Measurements from ENCODE around the gene PAK4. TPM values are rescaled to one million over a fixed set of nuclear protein-coding genes. Genes with fewer than 3 reads are reported as not detected.
"Not testable (repeated sequence)": the region's sequence is repeated elsewhere in the genome, so short reads cannot be mapped to it uniquely, and the experiment has no call there.

PAK4 gene
- total and polyA plus RNA-seq, 8 donors: 19.4 to 38.4 (median 29.4) TPM

DNA sequence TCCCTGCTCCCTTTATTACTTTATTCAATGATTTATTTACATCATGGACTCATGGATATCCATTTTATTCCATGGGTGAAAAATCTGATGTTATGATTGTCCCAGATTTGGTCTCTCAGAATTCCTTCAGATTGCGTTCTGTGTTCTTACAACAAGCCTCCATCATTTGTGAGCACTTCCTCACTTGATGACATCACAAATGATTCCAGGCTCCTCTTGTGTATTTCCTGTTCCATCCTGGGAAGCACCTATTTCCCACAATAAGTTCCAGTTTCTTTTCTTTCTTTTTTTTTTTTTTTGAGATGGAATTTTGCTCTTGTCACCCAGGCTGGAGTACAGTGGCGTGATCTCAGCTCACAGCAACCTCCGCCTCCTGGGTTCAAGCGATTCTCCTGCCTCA, 34.7 kb upstream of the PAK4 start:
- Histone ChIP-seq H3K27me3 (no peaks in the 10 kb centered on the region), H3K4me1 (no peaks in the 10 kb centered on the region), H3K27ac (no peak overlapping the region), H3K9me3 (no peaks in the 10 kb centered on the region), H3K36me3 (no peaks in the 10 kb centered on the region), H3K4me3 (no peak overlapping the region)
- intact Hi-C loops (cut with DNase I): no loop called here
- FAIRE-seq: no peak
- no peak for DNase-seq
- WGBS, 2 donors: 84 to 89% methylated on average over 4 of the region's 4 CpGs
- TF ChIP-seq, protein P1, sequence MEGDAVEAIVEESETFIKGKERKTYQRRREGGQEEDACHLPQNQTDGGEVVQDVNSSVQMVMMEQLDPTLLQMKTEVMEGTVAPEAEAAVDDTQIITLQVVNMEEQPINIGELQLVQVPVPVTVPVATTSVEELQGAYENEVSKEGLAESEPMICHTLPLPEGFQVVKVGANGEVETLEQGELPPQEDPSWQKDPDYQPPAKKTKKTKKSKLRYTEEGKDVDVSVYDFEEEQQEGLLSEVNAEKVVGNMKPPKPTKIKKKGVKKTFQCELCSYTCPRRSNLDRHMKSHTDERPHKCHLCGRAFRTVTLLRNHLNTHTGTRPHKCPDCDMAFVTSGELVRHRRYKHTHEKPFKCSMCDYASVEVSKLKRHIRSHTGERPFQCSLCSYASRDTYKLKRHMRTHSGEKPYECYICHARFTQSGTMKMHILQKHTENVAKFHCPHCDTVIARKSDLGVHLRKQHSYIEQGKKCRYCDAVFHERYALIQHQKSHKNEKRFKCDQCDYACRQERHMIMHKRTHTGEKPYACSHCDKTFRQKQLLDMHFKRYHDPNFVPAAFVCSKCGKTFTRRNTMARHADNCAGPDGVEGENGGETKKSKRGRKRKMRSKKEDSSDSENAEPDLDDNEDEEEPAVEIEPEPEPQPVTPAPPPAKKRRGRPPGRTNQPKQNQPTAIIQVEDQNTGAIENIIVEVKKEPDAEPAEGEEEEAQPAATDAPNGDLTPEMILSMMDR (IDR thresholded peaks at IDR 0.05): no peak
- no peak for ATAC-seq

DNA sequence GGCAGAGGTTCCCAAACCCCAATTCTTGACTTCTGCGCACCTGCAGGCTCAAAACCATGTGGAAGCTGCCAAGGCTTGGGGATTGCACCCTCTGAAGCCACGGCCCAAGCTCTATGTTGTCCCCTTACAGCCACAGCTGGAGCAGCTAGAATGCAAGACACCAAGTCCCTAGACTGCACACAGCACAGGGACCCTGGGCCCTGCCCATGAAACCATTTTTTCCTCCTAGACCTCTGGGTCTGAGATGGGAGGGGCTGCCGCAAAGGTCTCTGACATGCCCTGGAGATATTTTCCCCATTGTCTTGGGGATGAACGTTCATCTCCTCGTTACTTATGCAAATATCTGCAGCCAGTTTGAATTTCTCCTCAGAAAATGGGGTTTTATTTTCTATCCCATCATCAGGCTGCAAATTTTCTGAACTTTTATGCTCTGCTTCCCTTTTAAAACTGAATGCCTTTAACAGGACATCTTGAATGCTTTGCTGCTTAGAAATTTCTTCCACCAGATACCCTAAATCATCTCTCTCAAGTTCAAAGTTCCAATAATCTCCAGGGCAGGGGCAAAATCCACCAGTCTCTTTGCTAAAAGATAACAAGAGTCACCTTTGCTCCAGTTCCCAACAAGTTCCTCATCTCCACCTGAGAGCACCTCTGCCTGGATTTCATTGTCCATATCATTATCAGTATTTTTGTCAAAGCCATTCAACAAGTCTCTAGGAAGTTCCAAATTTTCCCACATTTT, 29.6 kb upstream of the PAK4 start:
- H3K4me3 ChIP-seq; ATAC-seq; H3K4me1 ChIP-seq; H3K36me3 ChIP-seq; H3K9me3 ChIP-seq; FAIRE-seq; DNase-seq; intact Hi-C loops (cut with DNase I); H3K27me3 ChIP-seq; H3K27ac ChIP-seq: not testable (repeated sequence)
- 74 to 80% methylated on average over 5 of the region's 5 CpGs for WGBS, 2 donors

DNA sequence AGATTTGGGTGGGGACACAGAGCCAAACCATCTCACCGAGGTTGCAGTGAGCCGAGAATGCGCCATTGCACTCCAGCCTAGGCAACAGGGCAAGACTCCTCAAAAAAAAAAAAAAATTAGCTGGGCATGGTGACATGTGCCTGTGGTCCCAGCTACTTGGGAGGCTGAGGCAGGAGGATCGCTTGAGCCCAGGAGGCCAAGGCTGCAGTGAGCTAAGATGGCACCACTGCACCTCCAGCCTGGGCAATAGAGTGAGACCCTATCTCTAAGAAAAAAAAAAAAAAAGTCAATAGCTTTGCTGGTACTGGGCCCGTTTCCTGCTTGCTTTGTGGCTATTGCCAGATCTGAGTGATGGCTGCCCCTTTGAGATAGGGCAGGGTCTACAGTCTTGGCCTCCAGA, 28.3 kb upstream of the PAK4 start:
- Histone ChIP-seq H3K4me1 (no peaks in the 10 kb centered on the region), H3K36me3 (no peaks in the 10 kb centered on the region), H3K27me3 (peaks cover 0 to 9% (median 0%) of the 10 kb centered on the region in 4 donors), H3K9me3 (no peaks in the 10 kb centered on the region), H3K27ac (no peak overlapping the region), H3K4me3 (no peak overlapping the region)
- DNase-seq (no peak), FAIRE-seq (no peak), ATAC-seq (no peak)
- intact Hi-C loops (cut with DNase I): no loop called here
- 69 to 82% methylated on average over 5 of the region's 5 CpGs for WGBS, 2 donors
- TF ChIP-seq, protein P1 (IDR thresholded peaks at IDR 0.05): no peak

GRCh38 chr19:39097721-39098120, 27.9 kb upstream of the PAK4 start:
- intact Hi-C loops (cut with DNase I): no loop called here
- ATAC-seq: no peak
- no peak for FAIRE-seq
- Histone ChIP-seq H3K9me3 (no peaks in the 10 kb centered on the region), H3K36me3 (no peaks in the 10 kb centered on the region), H3K4me3 (no peak overlapping the region), H3K27me3 (peaks cover 0 to 9% (median 0%) of the 10 kb centered on the region in 4 donors), H3K4me1 (no peaks in the 10 kb centered on the region), H3K27ac (no peak overlapping the region)
- DNase-seq: no peak
- TF ChIP-seq, protein P1 (IDR thresholded peaks at IDR 0.05): no peak
- WGBS, 2 donors: 34 to 54% methylated on average over 2 of the region's 2 CpGs

DNA sequence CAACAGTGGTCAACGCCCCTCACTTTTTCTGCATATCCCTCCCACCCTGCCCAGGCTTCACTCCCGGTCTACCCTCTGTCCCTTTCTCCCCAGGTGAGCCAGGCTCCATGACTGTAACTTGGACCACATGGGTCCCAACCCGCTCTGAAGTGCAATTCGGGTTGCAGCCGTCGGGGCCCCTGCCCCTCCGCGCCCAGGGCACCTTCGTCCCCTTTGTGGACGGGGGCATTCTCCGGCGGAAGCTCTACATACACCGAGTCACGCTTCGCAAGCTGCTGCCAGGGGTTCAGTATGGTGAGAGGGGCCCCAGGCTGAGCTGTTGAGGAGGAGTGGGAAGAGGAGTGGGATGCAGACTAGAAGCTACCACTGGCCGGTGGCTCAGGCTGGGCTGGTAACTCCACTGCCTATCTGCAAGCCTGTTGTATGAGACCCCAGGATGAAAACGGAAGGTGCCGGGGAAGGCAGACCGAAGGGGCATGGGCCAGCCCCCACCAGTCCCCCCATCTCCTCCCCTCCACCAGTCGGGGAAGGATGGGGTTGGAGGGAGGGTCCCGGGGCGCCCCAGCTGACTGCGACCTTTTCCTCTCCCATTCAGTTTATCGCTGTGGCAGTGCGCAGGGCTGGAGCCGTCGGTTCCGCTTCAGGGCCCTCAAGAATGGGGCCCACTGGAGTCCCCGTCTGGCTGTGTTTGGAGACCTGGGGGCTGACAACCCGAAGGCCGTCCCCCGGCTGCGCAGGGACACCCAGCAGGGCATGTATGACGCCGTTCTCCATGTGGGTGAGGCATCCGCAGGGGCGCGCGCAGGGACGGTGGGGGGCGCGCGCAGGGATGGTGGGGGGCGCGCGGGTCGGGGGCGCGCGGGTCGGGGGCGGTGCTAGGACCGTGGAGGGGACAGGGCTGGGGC, 27.0 kb upstream of the PAK4 start:
- Histone ChIP-seq H3K27ac (no peak overlapping the region), H3K4me3 (no peak overlapping the region), H3K9me3 (no peaks in the 10 kb centered on the region), H3K27me3 (peaks cover 0 to 9% (median 0%) of the 10 kb centered on the region in 4 donors), H3K4me1 (no peaks in the 10 kb centered on the region), H3K36me3 (no peaks in the 10 kb centered on the region)
- FAIRE-seq: no peak
- intact Hi-C loops (cut with DNase I): no loop called here
- no peak for DNase-seq
- 12 to 17% methylated on average over 49 to 53 of the region's 53 CpGs for WGBS, 2 donors
- no peak for ATAC-seq
- TF ChIP-seq, protein P1 (IDR thresholded peaks at IDR 0.05): no peak
